Measurements from ENCODE around the gene PPP4R4.

Gene PPP4R4

GRCh38 chr14:94307410-94307992 lies 133.4 kb downstream of the PPP4R4 start:
- DNase-seq (ENCODE audit: low read depth): peak; percentile 1
- peak; percentile 66 for TF ChIP-seq CTCF (IDR thresholded peaks at IDR 0.05; ENCODE audit: control insufficient read depth, extremely low read depth, insufficient read depth)
- H3K4me3 ChIP-seq (ENCODE audit: low read depth, low read length): no peak overlapping the region

- no peak overlapping the region for H3K4me3 ChIP-seq (ENCODE audit: low read depth, low read length)
- no peak for DNase-seq (ENCODE audit: low read depth)
- no peak for TF ChIP-seq CTCF (IDR thresholded peaks at IDR 0.05; ENCODE audit: control insufficient read depth, extremely low read depth, insufficient read depth)
These were observed 135.6 kb downstream of the PPP4R4 start for GRCh38 chr14:94309721-94310120.

GRCh38 chr14:94310248-94310647 lies 136.1 kb downstream of the PPP4R4 start:
- H3K4me3 ChIP-seq (ENCODE audit: low read depth, low read length): no peak overlapping the region
- no peak for DNase-seq (ENCODE audit: low read depth)
- TF ChIP-seq CTCF (IDR thresholded peaks at IDR 0.05; ENCODE audit: control insufficient read depth, extremely low read depth, insufficient read depth): no peak

- no peak for DNase-seq (ENCODE audit: low read depth)
- TF ChIP-seq CTCF (IDR thresholded peaks at IDR 0.05; ENCODE audit: control insufficient read depth, extremely low read depth, insufficient read depth): no peak
- H3K4me3 ChIP-seq (ENCODE audit: low read depth, low read length): no peak overlapping the region
These were observed 138.5 kb downstream of the PPP4R4 start for GRCh38 chr14:94312481-94313246.

GRCh38 chr14:94313991-94314655 lies 140.0 kb downstream of the PPP4R4 start:
- H3K4me3 ChIP-seq (ENCODE audit: low read depth, low read length): no peak overlapping the region
- DNase-seq (ENCODE audit: low read depth): no peak
- TF ChIP-seq CTCF (IDR thresholded peaks at IDR 0.05; ENCODE audit: control insufficient read depth, extremely low read depth, insufficient read depth): no peak

GRCh38 chr14:94314890-94315289 lies 140.8 kb downstream of the PPP4R4 start:
- DNase-seq (ENCODE audit: low read depth): no peak
- TF ChIP-seq CTCF (IDR thresholded peaks at IDR 0.05; ENCODE audit: control insufficient read depth, extremely low read depth, insufficient read depth): no peak

More at GRCh38 chr14:94314890-94315289, 140.8 kb downstream of the PPP4R4 start:
- no peak overlapping the region for H3K4me3 ChIP-seq (ENCODE audit: low read depth, low read length)

Measured in LNCaP clone FGC (cell line).